K562 (cell line): Measurements from ENCODE around the gene TAF10. TPM values are rescaled to one million over a fixed set of nuclear protein-coding genes. Genes with fewer than 3 reads are reported as not detected.

Experiments used
- BDP1 ChIP-seq: IDR thresholded peaks from 3 replicates; pipeline ENCODE4 v1.6.1; 2011; ENCODE audit not compliant: insufficient read length, insufficient read depth
- ERF ChIP-seq: fragments of 450-650 bp; formaldehyde crosslinking; IDR thresholded peaks from 2 replicates; pipeline ENCODE4 v1.4.0; 2020; ENCODE audit warnings: mild to moderate bottlenecking, mixed read lengths
- SIN3A ChIP-seq, 2 experiments: fragments of 150-350 bp in 1 of 2; IDR thresholded peaks; 2 replicates each; pipeline ENCODE4 v1.6.1; 2011 to 2016; ENCODE audit warnings: borderline replicate concordance in 2 of 2, low read depth in 2 of 2, low read length in 2 of 2, mild to moderate bottlenecking in 2 of 2, moderate library complexity in 2 of 2; ENCODE audit not compliant: control insufficient read depth in 1 of 2
- TAF9B ChIP-seq: fragments of 450-650 bp; IDR thresholded peaks from 2 replicates; pipeline ENCODE4 v1.6.1; 2018; ENCODE audit warnings: mild to moderate bottlenecking; ENCODE audit not compliant: partially characterized antibody
- ZBTB17 ChIP-seq: fragments of 450-650 bp; formaldehyde crosslinking; IDR thresholded peaks from 2 replicates; pipeline ENCODE4 v1.4.0; 2020; ENCODE audit warnings: mild to moderate bottlenecking
- ZNF699 ChIP-seq: fragments of 250-450 bp; sonication (Bioruptor Pico); IDR thresholded peaks from 2 replicates; pipeline ENCODE4 v1.8.0; 2021; ENCODE audit warnings: mild to moderate bottlenecking, moderate library complexity; ENCODE audit not compliant: insufficient replicate concordance
- polyA plus RNA-seq, 8 experiments: library from polyadenylated mRNA; depleted of rRNA in 4 of 8; stranded (reverse) in 5 of 8; unstranded in 3 of 8; fragments of >200 nt; fragmentation: Nextera tagmentation in 2 of 8; fragmentation: Illumina TruSeq in 1 of 8; extraction: Ambion mirVana in 2 of 8; extraction: Trizol in 1 of 8; gene quantifications; 2 replicates each; pipeline versions ENCODE4 v1.2.1 to v1.2.3, GENCODE V29; 2011 to 2014; ENCODE audit warnings: inconsistent platforms in 1 of 8, missing spikeins in 1 of 8
- total RNA-seq, 7 experiments: library from RNA; depleted of rRNA in 6 of 7; stranded (reverse); fragments of >200 nt in 6 of 7; fragmentation: Illumina TruSeq in 2 of 7; extraction: Trizol in 2 of 7; gene quantifications; 2 replicates each; pipeline versions ENCODE4 v1.2.1 to v1.2.3, GENCODE V29; 2011 to 2021; ENCODE audit warnings: low replicate concordance in 1 of 7
- TF ChIP-seq, protein P1 (sequence below): fragments of 450-650 bp; IDR thresholded peaks from 2 replicates; pipeline ENCODE4 v1.6.1; 2016; ENCODE audit warnings: mild to moderate bottlenecking, moderate library complexity

The TAF10 gene
- total and polyA plus RNA-seq, 9 of the 15 experiments (the other 6 are each of a cell fraction or from before 2014, with no cell fraction given), result 19.5 to 197 (median 121) TPM

DNA sequence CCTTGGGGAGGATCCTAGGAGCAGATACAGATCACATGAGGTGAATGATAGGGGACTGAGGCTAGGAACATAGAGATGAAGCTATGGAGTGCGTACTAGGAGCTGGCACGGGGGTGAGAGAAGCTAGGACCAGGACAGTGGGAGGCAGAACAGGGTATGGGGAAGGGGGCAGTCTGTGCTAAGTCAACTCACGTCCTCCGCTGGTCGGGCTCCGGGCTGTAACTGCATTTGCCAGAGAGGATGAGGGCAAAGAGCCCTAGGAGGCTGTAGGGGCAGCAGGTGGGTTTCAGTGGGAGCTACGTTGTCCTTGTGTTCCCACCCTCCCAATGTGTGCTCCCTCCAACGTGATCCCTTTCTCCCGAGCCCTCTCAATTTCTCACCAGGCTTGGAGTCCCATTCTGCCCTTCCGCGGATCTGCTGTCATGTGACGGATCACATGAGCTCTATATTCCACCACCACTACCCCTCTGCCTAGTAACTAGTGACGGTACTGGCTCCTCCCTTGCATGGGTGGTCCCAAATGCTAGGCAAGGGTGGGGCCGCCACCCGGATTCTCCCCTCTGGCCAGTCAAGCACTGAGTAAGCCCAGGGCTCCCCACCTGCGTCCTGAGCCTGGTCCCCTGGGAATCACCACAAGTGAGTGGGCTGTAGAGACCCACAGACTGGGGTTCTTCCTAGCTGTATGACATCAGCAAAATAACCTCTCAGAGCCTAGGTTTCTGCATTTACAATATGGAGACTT, 7.2 kb upstream of the TAF10 start, which contains the start of gene TPP1 (continued):
- no peak for TF ChIP-seq TAF9B
- TF ChIP-seq ZNF699, result no peak
- peak; percentile 40 to 95; a peak in 2 of 4 replicates for TF ChIP-seq SIN3A (IDR thresholded peaks at IDR 0.05; ENCODE audit: borderline replicate concordance in 2 of 2, control insufficient read depth in 1 of 2, low read depth in 2 of 2, low read length in 2 of 2)
- TF ChIP-seq, protein P1, sequence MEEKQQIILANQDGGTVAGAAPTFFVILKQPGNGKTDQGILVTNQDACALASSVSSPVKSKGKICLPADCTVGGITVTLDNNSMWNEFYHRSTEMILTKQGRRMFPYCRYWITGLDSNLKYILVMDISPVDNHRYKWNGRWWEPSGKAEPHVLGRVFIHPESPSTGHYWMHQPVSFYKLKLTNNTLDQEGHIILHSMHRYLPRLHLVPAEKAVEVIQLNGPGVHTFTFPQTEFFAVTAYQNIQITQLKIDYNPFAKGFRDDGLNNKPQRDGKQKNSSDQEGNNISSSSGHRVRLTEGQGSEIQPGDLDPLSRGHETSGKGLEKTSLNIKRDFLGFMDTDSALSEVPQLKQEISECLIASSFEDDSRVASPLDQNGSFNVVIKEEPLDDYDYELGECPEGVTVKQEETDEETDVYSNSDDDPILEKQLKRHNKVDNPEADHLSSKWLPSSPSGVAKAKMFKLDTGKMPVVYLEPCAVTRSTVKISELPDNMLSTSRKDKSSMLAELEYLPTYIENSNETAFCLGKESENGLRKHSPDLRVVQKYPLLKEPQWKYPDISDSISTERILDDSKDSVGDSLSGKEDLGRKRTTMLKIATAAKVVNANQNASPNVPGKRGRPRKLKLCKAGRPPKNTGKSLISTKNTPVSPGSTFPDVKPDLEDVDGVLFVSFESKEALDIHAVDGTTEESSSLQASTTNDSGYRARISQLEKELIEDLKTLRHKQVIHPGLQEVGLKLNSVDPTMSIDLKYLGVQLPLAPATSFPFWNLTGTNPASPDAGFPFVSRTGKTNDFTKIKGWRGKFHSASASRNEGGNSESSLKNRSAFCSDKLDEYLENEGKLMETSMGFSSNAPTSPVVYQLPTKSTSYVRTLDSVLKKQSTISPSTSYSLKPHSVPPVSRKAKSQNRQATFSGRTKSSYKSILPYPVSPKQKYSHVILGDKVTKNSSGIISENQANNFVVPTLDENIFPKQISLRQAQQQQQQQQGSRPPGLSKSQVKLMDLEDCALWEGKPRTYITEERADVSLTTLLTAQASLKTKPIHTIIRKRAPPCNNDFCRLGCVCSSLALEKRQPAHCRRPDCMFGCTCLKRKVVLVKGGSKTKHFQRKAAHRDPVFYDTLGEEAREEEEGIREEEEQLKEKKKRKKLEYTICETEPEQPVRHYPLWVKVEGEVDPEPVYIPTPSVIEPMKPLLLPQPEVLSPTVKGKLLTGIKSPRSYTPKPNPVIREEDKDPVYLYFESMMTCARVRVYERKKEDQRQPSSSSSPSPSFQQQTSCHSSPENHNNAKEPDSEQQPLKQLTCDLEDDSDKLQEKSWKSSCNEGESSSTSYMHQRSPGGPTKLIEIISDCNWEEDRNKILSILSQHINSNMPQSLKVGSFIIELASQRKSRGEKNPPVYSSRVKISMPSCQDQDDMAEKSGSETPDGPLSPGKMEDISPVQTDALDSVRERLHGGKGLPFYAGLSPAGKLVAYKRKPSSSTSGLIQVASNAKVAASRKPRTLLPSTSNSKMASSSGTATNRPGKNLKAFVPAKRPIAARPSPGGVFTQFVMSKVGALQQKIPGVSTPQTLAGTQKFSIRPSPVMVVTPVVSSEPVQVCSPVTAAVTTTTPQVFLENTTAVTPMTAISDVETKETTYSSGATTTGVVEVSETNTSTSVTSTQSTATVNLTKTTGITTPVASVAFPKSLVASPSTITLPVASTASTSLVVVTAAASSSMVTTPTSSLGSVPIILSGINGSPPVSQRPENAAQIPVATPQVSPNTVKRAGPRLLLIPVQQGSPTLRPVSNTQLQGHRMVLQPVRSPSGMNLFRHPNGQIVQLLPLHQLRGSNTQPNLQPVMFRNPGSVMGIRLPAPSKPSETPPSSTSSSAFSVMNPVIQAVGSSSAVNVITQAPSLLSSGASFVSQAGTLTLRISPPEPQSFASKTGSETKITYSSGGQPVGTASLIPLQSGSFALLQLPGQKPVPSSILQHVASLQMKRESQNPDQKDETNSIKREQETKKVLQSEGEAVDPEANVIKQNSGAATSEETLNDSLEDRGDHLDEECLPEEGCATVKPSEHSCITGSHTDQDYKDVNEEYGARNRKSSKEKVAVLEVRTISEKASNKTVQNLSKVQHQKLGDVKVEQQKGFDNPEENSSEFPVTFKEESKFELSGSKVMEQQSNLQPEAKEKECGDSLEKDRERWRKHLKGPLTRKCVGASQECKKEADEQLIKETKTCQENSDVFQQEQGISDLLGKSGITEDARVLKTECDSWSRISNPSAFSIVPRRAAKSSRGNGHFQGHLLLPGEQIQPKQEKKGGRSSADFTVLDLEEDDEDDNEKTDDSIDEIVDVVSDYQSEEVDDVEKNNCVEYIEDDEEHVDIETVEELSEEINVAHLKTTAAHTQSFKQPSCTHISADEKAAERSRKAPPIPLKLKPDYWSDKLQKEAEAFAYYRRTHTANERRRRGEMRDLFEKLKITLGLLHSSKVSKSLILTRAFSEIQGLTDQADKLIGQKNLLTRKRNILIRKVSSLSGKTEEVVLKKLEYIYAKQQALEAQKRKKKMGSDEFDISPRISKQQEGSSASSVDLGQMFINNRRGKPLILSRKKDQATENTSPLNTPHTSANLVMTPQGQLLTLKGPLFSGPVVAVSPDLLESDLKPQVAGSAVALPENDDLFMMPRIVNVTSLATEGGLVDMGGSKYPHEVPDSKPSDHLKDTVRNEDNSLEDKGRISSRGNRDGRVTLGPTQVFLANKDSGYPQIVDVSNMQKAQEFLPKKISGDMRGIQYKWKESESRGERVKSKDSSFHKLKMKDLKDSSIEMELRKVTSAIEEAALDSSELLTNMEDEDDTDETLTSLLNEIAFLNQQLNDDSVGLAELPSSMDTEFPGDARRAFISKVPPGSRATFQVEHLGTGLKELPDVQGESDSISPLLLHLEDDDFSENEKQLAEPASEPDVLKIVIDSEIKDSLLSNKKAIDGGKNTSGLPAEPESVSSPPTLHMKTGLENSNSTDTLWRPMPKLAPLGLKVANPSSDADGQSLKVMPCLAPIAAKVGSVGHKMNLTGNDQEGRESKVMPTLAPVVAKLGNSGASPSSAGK, result no peak
- TF ChIP-seq ZBTB17, result no peak
- TF ChIP-seq BDP1, result no peak
- TF ChIP-seq ERF (CRISPR knock-in tag), result no peak
- TF ChIP-seq, all 486 proteins: peak for 86
